ENCODE results near the gene ANO2.
"Not testable (repeated sequence)": the region's sequence is repeated elsewhere in the genome, so short reads cannot be mapped to it uniquely, and the experiment has no call there.

Gene ANO2

DNA sequence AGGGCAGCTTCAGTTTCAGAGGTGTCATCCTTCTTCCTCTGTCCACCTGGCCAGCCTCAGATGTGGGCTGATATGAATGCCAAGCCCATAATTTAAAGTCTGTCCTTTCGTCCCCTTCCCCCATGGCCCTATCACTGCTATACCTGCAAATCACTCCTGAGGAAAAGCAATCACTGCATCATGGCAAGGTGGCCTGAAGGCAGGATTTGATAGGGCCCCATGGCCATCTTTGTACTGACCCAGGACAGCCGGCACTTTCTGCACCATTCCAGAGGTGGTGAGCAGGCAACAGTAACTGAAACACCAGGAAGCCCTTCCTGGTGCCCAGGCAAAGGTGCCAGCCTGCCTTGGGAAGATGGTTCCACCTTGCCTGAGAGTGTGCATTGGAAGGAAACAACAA lies 60.8 kb downstream of the ANO2 start:
- no peak for DNase-seq

DNA sequence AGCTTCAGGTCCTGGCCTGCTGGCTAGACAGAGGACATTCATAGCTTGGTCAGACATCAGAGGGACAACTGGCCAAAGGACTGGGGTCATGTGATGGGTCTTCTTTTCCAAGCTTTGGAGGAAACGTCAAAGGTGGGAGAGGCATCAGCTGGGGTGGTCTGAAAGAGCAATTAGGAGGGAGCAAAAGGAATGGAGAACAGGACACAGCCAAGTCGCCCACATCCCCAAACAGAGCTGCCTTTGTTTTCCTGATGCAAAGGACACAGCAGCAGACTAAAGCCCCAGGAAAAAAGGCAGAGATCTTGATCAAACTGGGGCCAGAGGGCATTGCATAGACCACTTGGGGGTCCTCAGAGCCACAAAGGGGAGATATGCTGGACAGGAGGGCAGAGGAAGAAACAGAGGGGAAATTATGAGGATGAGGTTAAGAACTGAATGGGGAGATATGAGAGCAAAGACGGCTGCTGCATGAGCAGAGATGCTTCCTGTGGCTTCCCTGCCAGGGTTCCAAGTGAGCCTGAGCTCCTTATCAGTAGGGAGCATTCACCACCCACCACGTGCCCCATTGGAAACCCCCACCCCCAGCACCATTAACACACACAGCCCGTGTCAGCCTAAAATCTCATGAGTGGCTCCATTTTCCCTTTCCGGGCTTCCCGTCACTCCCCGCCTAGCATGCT lies 62.4 kb downstream of the ANO2 start:
- DNase-seq: no peak

DNA sequence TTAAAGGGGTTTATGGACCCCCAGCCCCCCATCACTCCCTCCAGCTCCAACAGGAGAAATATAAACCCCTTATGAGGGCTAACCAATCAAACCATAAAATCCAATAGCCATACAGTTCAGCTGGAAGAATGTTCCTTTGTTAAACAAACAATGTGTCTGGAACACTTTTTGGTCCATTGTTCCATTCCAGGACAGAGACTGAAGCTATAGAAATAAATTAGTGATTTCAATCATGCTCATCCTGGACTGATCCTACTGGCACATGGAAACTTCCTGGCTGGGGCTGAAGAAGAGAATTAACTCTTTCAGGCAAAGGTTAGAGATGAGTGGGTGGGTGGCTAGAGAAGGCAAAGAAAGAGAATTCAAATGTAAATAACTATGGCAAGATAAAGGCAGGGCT lies 63.4 kb downstream of the ANO2 start:
- DNase-seq: no peak

DNA sequence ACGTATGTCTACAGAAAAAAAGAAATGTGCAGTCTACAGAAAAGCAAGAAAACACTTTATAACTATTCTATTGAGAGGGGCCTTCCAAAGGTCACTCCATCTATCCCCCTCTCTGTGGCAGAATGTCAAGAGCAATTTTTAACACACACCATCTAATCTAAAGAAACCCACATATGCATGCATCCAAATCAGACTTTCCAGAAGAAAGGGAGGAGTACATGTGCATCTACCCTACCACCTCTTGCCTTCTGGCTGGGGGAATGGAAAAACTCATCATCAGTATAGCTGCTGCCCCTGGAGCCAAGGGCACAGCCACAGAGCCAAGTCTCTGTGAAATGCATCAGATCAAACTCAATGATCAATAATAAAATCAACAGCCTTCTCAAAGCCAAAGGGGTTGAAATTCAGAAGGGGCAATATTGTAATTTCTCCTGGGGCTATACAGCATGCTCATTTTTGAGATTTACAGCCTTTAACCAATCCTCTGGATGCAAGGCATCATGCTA lies 63.9 kb downstream of the ANO2 start:
- no peak for DNase-seq

DNA sequence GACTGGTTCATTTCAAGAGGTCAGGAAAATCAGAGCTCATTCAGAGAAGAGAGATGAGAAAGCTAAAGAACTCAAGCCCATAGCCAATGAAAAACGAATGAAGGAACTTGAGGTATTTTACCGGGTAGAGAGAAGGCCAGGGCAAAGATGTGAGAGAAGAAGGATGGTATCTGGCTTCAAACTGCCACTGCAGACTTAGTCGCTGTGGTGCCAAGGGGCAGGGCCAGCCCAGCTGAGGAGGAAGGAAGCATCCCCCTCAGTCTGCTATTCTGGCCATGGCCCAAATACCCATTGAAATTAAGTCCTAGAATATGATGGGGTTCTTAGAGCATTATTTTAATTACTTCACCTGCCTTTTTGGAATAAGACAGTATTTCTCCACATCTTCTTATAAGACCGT lies 69.2 kb downstream of the ANO2 start:
- DNase-seq: no peak

DNA sequence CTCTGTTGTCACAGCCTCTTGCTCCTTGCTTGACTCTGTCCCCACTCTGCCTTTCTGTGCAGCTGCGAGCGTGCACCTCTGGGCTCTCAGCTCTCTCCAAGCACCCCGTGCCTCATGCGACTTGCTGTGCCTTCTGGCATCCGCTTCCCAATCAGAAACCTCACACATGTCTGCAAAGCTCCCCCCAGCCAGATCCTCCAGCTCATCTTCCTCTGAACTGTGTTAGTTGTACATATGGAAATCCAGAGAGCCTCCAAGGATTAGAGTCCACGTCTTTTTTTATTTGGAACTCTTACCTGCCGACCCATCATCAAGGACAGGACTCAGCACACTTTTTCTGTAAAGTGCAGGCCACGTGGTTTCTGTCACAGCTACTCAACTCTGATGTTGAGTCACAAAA lies 70.5 kb downstream of the ANO2 start:
- DNase-seq: no peak

DNA sequence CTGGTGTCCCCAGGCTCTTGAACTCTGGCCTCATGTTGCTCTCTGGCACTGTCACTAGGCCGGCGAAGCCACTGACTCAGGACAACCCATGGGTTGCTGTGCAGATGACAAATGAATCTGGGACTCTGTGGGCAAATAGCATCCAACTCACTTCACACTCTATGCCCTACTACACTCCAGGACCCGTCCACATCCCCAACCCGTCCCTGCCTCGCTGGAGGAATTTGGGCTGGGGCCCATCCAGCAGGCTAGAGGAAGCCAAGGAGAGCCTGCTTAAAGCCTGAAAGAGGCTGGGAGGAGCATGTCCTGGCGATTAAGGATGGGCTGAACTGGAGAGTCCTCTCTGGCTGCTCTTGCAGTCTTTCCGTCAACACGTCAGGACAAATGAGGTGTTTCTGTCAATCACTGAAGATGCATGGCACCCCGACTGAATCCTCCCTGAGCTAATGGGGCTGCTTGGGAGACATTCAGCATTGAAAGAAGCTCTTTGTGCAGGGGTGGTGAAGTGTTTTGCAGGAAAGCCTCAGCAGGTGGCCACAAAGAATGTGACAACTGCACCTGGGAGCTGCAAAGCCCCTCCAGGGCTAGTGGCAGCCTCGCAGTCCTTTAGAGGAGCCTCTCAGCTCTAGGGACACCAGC lies 71.7 kb downstream of the ANO2 start:
- no peak for DNase-seq

DNA sequence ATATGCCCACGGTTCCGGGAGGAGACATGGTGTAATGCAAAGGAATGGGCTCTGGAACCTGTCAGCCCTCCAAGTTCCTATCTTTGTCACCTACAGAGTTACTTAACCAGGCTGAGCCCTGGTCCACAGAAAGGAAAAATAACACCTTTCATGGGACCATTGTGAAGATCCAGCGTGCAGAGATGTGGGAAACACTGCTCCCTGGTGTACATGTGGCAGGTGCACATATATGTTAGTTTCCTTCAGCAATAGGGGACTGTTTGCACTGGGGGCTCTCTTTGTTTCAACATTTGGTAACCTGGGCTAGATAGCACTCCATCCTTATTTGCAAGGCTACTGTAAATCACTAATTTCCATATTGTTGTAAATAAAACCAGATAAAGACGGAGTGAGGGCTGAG lies 72.3 kb downstream of the ANO2 start:
- no peak for DNase-seq

DNA sequence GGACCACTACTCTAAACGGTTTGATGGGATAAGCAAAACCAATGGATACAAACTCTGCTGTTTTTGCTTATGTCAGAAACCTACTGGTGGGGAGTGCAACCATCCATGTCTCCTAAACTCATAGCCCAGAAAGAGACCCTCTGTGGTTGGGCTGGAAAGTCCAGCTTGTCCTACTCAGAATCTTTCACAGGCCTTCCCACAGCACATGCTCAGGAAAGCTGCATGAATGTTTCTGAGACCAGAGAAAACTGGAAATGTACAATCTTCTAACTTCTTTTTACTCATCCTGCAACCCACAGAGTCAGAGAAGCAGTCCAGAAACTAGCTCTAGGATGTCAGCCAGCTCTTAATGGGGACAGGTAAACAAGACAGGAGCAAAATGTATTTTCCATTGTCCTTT lies 73.3 kb downstream of the ANO2 start:
- no peak for DNase-seq

DNA sequence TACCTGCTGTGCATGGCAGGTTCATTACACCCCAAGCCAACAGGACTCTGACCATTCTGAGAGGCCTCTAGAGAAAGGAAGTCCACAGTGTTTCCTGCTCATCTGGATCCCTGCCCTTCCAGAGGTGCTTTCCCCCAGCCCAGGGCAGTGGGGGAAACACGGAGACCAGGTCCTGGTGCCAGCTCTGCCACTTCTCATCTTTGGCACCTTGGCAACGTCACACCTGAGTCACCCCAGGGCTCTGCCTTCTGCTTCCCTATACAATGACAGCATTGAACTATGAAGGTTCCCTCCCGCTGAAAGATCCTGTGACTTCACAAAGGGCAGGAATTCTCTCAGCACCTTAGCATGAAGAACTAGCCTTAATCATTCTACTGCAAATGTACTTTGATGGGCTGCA lies 74.9 kb downstream of the ANO2 start:
- no peak for DNase-seq

DNA sequence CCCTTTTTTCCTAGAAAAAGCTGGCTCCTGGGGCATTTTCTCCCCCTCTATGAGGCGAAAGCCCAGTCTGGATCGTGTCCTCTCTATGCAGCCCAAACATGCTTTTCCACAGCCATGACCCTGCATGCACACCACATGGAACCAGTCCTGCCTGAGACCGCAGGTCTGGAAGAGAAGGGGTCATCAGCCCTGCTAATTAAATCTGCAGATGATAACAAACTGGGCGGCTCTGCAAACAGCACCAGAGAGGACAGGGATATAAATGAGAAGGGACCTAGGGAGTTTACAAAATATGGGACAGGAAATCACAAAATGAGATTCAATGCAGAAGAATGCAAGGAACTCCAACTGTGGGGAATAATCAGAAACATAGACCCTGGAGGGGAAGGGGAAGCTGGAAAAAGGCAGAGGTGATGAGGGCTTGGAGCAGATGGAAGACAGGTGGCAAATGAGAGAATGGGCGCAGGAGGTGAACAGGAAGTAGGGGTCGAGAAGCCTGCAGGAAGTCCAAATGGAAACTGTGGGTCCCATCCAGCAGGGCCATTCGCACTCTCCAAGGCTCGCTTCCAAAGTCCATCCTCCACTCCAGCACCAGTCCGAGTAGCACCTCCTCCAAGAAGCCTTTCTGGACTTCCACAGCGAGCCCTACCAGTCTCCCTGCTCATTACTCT lies 76.3 kb downstream of the ANO2 start:
- no peak for DNase-seq

DNA sequence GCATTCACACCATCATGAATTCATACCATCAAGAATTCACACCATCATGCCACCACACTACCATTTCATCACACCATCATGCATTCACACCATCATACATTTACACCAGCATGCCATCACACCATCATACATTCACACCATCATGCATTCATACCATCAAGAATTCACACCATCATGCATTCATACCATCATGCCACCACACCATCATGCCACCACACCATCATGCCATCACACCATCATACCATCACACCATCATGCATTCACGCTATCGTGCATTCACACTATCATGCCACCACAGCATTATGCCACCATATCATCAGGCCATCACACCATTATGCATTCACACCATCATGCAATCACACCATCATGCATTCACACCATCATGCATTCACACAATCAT lies 79.7 kb downstream of the ANO2 start:
- no peak for DNase-seq

DNA sequence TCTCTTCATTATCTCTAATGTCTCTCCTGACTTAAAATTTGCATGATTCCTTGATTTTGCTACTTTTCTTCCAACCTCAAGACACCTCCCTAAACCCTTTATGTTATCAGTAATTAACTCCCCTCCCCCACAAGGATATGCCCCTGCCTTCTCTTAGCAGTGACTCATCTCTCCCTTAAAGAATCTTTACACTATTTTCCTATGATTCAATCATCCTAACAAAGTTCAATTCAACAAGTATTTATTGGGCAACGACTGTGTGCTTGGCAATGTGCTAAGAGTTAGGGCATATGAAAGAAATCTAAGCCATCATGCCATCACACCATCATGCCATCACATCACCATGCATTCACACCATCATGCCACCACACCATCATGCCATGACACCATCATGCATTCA lies 80.1 kb downstream of the ANO2 start:
- no peak for DNase-seq

DNA sequence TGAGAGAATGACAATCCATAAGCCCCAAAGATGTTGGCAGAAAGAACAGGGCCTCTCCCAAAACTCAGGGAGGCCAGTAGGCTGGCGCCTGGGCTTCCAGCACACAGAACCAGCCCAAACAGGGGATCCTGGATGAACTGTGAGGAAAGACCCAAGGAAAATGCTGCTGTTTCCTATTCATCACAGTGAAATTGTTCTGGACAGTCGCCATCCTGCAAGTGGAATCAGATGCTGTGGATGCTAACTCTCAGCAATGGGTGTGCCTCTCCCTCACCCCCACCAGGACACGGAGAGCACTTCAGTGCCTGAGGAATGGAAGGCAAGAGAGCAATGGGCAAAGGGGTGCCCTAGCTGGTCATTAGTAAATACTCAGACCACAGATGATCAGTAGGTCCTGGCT lies 80.8 kb downstream of the ANO2 start:
- DNase-seq: no peak

DNA sequence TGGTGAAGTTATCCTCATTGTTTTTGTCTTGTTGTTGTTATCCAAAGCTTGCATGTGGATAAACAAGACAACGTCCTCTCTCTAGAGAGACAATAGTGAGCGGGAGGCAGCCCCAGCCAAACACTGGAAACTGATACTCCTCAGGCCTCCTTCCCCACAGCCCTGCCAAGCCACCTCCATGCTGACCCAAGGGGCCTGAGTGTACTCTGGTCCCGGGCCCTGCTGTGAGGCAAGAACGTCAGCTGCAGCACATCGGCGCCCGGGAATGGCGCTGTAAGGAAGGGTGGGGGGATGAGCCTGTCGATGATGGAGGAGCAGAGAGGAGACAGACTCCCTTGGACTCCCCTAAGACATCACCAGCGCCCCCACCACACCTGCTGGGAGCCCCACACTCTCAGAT lies 83.6 kb downstream of the ANO2 start:
- DNase-seq: no peak

DNA sequence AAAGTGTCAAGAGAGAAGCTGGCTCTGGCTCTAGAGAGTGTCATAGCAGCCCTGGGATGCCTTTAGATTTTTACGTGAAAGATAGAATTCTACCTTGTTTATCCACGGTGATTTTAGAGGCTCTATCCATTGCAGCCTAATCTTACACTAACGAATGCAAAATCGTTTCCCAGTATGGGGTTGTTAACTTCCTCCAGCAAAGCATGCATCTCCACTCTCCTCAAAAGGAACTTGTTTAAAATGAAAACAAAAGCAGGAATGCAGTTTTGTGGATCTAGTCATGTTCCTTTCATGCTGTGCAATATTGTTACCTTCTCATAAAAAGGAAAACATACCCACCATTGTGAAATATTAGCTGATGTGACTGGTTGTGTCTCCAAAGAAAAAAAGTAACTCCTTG lies 88.4 kb downstream of the ANO2 start:
- no peak for DNase-seq

DNA sequence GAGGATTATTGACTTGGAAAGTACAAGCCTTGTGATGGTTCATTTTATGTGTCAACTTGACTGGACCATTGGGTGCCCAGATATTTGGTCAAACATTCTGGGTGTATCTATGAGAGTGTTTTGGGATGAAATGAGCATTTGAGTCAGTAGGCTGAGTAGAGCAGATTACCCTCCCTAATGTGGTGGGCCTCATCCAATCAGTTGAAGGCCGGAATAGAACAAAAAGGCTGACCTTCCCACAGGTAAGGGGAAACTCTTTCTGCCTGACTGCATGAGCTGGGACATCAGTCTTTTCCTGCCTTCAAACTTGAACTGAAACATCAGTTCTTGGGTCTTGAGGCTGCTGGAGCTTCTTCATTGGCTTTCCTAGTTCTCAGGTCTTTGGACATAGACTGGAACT lies 98.1 kb downstream of the ANO2 start:
- no peak for DNase-seq

DNA sequence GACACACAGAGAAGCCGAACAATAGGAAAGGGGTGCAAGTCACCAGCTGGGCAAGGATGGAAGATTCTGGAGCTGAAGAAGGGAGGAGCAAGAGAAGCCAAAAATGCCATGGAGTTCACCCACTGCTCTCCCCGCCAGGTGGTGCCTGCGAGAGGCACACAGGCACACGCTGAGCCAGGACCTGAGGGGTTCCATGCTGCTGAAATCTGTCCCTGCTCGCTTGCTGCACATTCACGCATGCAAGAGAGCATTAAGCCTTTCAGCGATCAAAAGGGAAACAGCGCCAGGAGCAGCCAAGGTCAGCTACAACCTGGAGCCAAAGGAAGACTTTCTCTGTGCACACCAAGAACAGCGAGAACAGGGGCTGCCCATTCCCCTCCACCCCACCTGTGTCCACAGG lies 104.1 kb downstream of the ANO2 start:
- DNase-seq: no peak

DNA sequence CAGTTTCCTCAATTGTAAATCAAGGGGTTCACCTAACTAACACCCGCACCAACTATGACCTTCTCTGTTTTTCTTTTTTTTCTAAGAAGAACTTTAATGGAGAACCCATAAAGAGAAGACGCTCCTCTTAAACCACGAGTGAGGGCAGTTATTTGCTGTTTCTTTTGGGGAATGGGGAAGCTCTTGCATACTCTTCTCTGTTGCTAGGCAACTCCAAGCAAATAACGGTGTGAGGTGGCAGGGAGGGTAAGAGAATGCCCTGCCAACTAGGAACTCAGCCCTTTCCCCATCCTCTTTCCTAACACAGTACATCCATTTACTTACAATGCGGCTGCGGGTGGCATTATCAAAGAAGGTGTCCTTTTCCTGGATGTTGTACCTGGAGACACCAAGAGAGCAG lies 114.9 kb downstream of the ANO2 start:
- no peak for DNase-seq

DNA sequence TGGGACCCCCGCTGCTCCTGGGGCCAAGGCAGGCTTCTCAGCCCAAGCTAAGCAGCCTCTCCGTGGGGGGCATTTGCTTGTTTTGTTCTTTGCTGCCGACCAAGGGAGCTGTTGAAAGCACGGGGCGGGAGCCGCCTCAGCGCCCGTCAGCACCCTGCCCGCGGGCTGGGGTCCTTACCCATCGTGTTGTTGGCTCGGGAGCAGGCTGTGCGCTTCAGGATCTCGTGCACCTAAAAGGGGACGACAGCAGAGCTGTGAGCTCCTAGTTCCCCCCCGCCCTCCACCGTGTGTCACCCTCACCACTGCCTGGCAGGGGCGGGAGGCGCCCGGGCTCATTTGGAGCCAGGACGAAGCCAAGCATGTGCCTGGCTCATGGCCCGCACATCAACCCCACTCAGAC lies 117.5 kb downstream of the ANO2 start:
- no peak for DNase-seq

DNA sequence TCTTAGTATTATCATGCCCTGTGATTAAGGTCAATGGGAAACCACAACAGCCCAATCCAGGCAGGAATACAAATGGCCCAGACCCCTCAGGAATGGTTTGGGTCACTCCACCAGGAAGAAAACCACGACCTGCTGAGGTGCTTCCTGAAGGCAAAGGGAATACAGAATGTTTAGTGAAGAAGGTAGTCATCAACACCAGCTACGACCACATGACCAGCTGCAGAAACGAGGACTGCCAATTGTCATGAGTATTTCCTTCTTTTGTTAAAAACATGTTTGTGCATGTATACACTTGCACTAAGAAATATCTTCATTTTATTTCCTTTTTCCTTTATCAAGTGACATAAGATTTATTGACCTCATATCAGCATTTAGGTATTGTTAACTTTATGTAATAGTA lies 119.3 kb downstream of the ANO2 start:
- DNase-seq: not testable (repeated sequence)

DNA sequence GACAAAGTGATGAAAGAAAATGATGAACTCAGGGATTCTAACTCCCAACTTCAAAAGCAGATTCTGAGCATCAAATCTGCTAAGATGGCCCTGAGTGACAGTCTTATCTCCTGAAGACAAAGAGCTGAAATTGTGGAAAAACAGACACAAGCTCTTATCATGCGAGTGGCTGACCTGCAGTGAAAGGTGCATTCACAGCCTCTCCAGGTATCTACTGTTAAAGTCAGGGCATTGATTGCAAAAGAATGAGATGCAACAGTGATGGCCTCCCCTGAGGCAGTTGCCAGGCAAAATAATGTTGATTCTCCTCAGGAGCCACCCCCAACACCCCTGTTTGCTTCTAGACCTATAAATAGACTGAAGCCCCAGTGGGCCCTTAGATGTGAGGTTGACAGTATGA lies 126.2 kb downstream of the ANO2 start:
- DNase-seq: not testable (repeated sequence)

DNA sequence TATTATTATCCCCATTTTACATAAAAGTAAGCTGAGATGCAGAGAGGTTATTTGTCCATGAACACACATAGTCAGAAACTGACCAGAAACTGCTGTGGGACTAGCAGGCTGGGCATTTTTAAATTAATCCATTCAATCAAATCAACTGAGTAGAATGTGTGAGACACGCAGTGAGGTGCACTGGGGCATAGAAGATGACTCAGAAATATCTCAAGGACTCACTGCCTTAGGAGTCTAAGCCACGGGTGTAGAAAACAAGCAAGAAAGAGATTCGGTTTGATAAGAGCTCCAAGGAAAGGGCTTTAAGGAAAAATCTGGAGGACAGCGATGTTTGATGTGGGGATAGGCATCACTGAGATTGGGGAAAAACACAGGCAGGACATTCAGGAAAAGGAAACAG lies 127.8 kb downstream of the ANO2 start:
- DNase-seq: no peak

DNA sequence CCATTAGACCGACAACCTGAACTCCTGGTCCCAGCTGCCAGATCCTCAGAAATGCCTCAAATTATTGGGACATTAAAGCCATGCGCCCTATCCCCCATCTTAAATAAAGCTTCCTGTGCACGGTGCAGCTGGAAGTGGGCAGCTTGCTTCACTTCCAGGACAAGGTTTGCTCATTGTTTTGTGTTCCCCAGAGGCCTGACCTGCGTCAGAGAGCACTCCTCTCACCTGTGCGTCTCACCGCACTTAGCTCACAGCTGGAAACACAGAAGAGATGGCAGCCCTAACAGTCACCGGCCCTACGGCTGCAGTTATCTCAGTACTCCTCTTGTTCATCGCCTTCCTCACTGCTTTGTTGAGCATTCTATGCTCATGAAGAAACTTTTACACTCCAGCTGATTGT lies 135.5 kb downstream of the ANO2 start:
- DNase-seq: no peak

DNA sequence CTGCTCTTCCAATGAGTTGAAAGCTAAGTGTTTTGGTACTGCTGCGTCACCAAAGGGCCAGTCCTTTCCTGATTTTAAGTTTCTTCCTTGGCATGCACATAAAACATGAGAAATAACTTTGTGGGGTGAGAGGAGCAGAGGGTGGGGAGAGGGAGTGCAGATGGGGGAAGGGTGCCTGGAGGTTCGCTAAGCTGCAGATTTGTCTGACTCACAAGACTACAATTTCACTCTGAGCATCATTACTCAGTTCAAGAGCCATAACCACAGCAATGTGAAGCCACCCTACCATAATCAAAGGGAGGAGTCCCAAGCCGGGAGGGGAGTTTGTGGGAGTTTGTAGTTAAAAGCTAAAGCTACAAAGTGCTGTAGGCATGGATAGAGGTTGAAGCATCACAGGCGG lies 136.1 kb downstream of the ANO2 start:
- no peak for DNase-seq
